ENCODE data around the gene MACROD2. TPM values are rescaled to one million over a fixed set of nuclear protein-coding genes. Genes with fewer than 3 reads are reported as not detected.

Gene MACROD2
- total RNA-seq, 4 donors from 2014 or later: 4.6 to 33.0 (median 8.3) TPM

DNA sequence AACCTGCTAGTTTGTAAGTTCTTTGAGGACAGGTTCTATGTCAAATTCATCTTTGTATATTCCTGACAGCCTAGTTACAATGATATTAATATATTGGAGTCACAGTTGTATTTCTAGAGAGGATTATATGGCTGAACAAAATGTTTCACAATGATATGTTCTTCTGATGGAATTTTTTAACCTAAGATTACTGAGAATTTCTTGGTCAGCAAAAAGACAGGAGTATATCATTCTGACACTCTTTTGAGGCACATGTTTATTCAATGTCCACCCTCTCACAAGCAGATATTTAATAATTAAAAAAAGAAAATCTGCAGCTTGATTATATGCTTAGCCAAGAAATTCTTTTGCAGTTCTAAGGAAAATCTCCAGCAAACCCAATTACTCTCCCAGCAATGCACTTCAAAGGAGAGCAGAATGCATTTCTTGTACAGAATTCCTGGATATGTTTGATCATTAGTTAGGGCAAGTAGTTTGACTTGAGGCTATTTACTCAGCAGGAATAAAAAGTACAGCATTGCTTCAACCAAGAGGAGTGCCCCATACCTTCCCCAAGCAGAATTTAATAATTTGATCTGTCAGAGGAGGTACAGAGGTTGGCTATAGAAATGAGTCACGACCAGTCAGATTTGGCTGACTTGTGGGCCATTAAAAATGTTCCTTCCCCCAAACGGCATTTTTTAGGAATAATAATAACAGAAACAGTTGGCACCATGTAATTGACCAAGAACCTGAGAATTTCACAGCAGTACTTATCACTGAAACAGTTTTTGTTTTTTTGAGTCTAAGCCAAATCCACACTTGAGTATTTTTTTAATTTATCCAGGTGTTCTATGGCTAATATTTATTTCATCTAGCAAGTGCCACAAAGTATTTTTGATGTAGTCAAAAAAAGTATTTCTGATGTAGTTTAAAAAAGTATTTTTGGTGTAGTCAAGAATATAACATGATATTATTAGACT, 850.2 kb downstream of the MACROD2 start:
- Histone ChIP-seq H3K27ac (no peak overlapping the region), H3K36me3 (no peaks in the 10 kb centered on the region), H3K4me1 (no peaks in the 10 kb centered on the region), H3K4me3 (no peak overlapping the region), H3K9me3 (no peaks in the 10 kb centered on the region), H3K27me3 (no peaks in the 10 kb centered on the region)
- in situ Hi-C loops (cut with MboI; ENCODE audit: low pct_ligation_motif_present in 1 of 4, low pct_unique_long_range_greater_than_20kb in 1 of 4, low sequenced_read_pairs in 3 of 4) (no loop called here), intact Hi-C loops (cut with DNase I; ENCODE audit: low total_unique reads) (no loop called here)
- DNase-seq: no peak
- TF ChIP-seq POLR2AphosphoS5 (IDR thresholded peaks at IDR 0.05) (no peak), POLR2A (IDR thresholded peaks at IDR 0.05) (no peak), EP300 (IDR thresholded peaks at IDR 0.05; ENCODE audit: low read depth) (no peak)
- TF ChIP-seq, protein P1, sequence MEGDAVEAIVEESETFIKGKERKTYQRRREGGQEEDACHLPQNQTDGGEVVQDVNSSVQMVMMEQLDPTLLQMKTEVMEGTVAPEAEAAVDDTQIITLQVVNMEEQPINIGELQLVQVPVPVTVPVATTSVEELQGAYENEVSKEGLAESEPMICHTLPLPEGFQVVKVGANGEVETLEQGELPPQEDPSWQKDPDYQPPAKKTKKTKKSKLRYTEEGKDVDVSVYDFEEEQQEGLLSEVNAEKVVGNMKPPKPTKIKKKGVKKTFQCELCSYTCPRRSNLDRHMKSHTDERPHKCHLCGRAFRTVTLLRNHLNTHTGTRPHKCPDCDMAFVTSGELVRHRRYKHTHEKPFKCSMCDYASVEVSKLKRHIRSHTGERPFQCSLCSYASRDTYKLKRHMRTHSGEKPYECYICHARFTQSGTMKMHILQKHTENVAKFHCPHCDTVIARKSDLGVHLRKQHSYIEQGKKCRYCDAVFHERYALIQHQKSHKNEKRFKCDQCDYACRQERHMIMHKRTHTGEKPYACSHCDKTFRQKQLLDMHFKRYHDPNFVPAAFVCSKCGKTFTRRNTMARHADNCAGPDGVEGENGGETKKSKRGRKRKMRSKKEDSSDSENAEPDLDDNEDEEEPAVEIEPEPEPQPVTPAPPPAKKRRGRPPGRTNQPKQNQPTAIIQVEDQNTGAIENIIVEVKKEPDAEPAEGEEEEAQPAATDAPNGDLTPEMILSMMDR (IDR thresholded peaks at IDR 0.05): no peak
- 57 to 79% methylated on average over 1 to 2 of the region's 2 CpGs for WGBS, 2 donors (ENCODE audit: low coverage in 1 of 2)

DNA sequence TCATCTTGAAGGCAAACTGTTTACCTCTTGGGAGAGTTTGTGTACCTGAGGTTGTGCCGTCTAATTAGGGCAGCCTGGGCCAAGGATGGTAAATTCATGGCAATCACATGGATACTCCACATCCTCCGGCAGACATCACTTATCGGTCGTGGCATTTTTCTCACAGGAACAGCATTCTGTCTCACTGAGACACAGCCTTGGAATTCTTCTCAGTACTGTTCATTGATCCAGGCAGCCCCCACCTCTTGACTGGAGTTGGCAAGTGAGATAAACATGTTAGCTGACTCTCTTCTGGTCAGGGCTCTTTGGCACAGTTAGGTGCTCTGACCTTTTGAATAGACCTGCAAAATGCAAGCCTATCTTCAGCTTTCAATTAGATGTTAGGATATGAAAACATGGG, 853.5 kb downstream of the MACROD2 start:
- Histone ChIP-seq H3K4me1 (no peaks in the 10 kb centered on the region), H3K4me3 (no peak overlapping the region), H3K27ac (no peak overlapping the region), H3K36me3 (no peaks in the 10 kb centered on the region), H3K9me3 (no peaks in the 10 kb centered on the region), H3K27me3 (no peaks in the 10 kb centered on the region)
- TF ChIP-seq POLR2AphosphoS5 (IDR thresholded peaks at IDR 0.05) (no peak), EP300 (IDR thresholded peaks at IDR 0.05; ENCODE audit: low read depth) (no peak), POLR2A (IDR thresholded peaks at IDR 0.05) (no peak)
- TF ChIP-seq, protein P1 (IDR thresholded peaks at IDR 0.05): no peak
- 80 to 81% methylated on average over 1 to 4 of the region's 4 CpGs for WGBS, 2 donors (ENCODE audit: low coverage in 1 of 2)
- intact Hi-C loops (cut with DNase I; ENCODE audit: low total_unique reads): no loop called here
- in situ Hi-C loops (cut with MboI; ENCODE audit: low pct_ligation_motif_present in 1 of 4, low pct_unique_long_range_greater_than_20kb in 1 of 4, low sequenced_read_pairs in 3 of 4): no loop called here
- DNase-seq: no peak

DNA sequence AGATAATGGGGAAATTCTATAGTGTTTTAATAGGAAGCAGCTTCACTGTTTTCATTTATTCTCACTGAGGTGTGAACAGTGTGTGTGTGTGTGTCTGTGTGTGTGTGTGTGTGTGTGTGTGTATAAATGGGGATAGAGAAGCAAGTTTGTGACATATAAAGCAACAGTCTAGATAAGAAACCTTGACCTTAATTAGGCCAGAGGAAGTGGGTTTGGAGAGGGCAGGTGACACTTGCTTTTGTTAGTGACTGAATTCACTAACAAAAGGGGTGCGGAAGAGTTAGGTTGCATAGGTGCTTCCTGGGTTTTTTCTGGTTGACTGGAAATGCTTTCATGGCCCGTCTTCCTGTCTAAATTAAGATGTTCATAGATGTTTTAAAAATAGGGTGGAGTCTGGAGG, 857.8 kb downstream of the MACROD2 start:
- H3K4me1 ChIP-seq: peaks cover 0 to 3% (median 0%) of the 10 kb centered on the region in 4 donors
- no peak overlapping the region for H3K4me3 ChIP-seq
- in situ Hi-C loops (cut with MboI; ENCODE audit: low pct_ligation_motif_present in 1 of 4, low pct_unique_long_range_greater_than_20kb in 1 of 4, low sequenced_read_pairs in 3 of 4): no loop called here
- H3K27ac ChIP-seq: no peak overlapping the region
- no peaks in the 10 kb centered on the region for H3K36me3 ChIP-seq
- DNase-seq: no peak
- H3K9me3 ChIP-seq: no peaks in the 10 kb centered on the region
- intact Hi-C loops (cut with DNase I; ENCODE audit: low total_unique reads): no loop called here
- WGBS, 2 donors (ENCODE audit: low coverage in 1 of 2): 75 to 81% methylated on average over 2 of the region's 2 CpGs
- H3K27me3 ChIP-seq: no peaks in the 10 kb centered on the region
- TF ChIP-seq, protein P1 (IDR thresholded peaks at IDR 0.05): no peak
- TF ChIP-seq POLR2AphosphoS5 (IDR thresholded peaks at IDR 0.05): no peak
- TF ChIP-seq POLR2A (IDR thresholded peaks at IDR 0.05): no peak
- no peak for TF ChIP-seq EP300 (IDR thresholded peaks at IDR 0.05; ENCODE audit: low read depth)

DNA sequence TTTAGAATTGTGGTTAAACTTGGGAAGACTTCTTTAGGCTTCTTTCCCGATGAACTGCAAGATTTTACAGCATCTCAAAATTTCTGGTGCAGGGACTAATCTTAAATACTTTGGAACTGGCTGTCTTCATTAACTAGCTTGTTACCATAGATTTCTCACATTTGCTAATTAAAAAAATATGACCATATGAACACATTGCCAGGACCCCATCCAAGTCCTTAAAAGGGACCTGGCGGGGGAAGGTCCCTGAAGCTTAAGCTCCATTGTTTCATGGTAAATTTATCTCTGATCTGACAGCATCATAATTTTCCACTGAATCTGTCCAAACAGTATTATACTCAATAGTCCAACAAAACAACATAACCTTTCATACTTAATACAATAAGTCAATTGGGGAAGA, 859.9 kb downstream of the MACROD2 start:
- in situ Hi-C loops (cut with MboI; ENCODE audit: low pct_ligation_motif_present in 1 of 4, low pct_unique_long_range_greater_than_20kb in 1 of 4, low sequenced_read_pairs in 3 of 4): no loop called here

More for the DNA sequence above, 859.9 kb downstream of the MACROD2 start:
- Histone ChIP-seq H3K4me3 (no peak overlapping the region), H3K9me3 (no peaks in the 10 kb centered on the region), H3K4me1 (peaks cover 0 to 7% (median 0%) of the 10 kb centered on the region in 4 donors), H3K27ac (no peak overlapping the region), H3K27me3 (no peaks in the 10 kb centered on the region), H3K36me3 (no peaks in the 10 kb centered on the region)
- intact Hi-C loops (cut with DNase I; ENCODE audit: low total_unique reads): no loop called here
- WGBS, 2 donors (ENCODE audit: low coverage in 1 of 2): 87 to 91% methylated on average over 2 of the region's 2 CpGs
- no peak for DNase-seq
- TF ChIP-seq POLR2AphosphoS5 (IDR thresholded peaks at IDR 0.05) (no peak), POLR2A (IDR thresholded peaks at IDR 0.05) (no peak), EP300 (IDR thresholded peaks at IDR 0.05; ENCODE audit: low read depth) (no peak)
- TF ChIP-seq, protein P1 (IDR thresholded peaks at IDR 0.05): no peak
